ENCODE results near the gene OSBP.
A peak's percentile ranks its signal among the peaks of the same experiment; 100 is the strongest.
"Not testable (repeated sequence)": the region's sequence is repeated elsewhere in the genome, so short reads cannot be mapped to it uniquely, and the experiment has no call there.

The OSBP gene, protein sequence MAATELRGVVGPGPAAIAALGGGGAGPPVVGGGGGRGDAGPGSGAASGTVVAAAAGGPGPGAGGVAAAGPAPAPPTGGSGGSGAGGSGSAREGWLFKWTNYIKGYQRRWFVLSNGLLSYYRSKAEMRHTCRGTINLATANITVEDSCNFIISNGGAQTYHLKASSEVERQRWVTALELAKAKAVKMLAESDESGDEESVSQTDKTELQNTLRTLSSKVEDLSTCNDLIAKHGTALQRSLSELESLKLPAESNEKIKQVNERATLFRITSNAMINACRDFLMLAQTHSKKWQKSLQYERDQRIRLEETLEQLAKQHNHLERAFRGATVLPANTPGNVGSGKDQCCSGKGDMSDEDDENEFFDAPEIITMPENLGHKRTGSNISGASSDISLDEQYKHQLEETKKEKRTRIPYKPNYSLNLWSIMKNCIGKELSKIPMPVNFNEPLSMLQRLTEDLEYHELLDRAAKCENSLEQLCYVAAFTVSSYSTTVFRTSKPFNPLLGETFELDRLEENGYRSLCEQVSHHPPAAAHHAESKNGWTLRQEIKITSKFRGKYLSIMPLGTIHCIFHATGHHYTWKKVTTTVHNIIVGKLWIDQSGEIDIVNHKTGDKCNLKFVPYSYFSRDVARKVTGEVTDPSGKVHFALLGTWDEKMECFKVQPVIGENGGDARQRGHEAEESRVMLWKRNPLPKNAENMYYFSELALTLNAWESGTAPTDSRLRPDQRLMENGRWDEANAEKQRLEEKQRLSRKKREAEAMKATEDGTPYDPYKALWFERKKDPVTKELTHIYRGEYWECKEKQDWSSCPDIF

DNA sequence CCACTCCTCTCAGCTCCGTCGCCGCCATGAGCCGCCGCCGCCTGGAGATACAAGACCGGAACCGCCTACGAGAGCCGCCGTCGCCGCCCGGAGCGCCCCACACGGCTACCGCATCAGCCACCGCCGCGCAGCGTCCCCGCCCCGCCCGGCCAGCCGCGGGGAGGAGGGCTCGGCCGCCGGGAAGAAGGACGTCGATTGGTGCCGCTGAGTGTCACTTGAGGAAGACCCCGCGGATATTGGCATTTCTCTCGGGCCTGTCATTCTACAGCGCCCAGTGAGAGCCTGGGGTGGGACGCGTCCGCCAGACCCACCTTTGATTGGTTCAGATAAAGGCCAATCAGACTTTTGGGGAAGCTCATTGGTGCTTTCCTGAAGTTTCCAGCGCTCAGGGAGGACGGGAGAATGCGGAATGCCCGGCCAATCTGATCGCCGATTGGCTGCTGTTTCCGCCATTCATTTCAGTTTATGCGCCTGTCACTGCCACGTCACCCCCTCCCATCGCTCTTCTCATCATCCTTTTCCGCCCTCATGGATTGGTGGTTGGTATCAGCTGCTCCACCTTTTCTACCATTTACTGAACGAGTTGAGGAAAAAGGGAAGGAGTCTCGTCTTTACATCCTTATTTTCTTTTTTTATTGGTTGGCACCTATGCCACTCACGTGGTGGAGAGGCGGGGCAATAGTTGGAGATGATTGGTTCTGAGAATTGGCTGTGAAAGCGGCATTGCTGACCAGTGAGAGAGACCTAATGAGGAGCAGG, at the start of gene OSBP:
OSBP (minus strand) TSS at position 138 of the 759 bp plus-strand sequence; CDS start at position 28, 110 bp downstream.
- peak; percentile 91 to 98 for DNase-seq (ENCODE audit: low read depth in 1 of 2, low spot score in 1 of 2)

- no peak for DNase-seq (ENCODE audit: low read depth in 1 of 2, low spot score in 1 of 2)
Measured at GRCh38 chr11:59660621-59661020, 45.0 kb upstream of the OSBP start.

DNA sequence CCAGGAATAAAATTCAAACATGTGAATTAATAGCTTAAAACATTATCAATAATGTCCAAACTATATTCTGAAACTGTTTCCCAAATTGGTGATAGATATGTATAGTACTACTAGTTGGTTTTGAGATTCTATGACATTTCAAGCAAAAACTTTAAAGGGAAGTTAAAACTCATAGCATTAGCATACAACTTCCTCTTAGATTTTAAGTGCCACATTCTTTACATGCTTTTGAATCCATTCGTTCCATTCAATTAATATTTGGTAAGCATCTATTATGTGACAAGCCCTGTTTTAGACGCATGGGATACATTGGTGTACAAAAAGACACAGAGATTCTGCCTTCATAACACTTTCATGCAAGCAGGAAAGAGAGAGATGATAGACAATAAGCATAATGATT, 44.4 kb upstream of the OSBP start:
- no peak for DNase-seq (ENCODE audit: low read depth in 1 of 2, low spot score in 1 of 2)

GRCh38 chr11:59658036-59658435, 42.5 kb upstream of the OSBP start:
- DNase-seq (ENCODE audit: low read depth in 1 of 2, low spot score in 1 of 2), result no peak

- no peak for DNase-seq (ENCODE audit: low read depth in 1 of 2, low spot score in 1 of 2)
Measured at GRCh38 chr11:59654893-59655292, 39.3 kb upstream of the OSBP start.

- no peak for DNase-seq (ENCODE audit: low read depth in 1 of 2, low spot score in 1 of 2)
Measured at GRCh38 chr11:59647245-59647980, 31.8 kb upstream of the OSBP start.

- no peak for DNase-seq (ENCODE audit: low read depth in 1 of 2, low spot score in 1 of 2)
Measured at GRCh38 chr11:59644528-59644927, 29.0 kb upstream of the OSBP start.

- no peak for DNase-seq (ENCODE audit: low read depth in 1 of 2, low spot score in 1 of 2)
Measured at GRCh38 chr11:59643390-59643789, 27.8 kb upstream of the OSBP start.

DNA sequence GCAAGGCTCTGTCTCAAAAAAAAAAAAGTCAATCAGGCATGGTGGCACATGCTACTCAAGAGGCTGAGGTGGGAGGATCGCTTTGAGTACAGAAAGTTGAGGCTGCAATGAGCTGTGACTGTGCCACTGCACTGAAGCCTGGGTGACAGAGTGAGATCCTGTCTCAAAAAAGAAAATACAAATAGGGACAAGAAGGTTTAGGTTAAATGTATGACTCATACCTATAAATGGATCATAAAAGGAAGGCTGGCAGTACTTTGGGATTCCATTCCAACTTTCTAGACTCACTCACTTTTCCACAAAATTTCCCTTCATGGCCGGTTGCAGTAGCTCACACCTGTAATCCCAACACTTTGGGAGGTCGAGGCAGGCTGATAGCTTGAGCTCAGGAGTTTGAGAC, 25.6 kb upstream of the OSBP start:
- DNase-seq (ENCODE audit: low read depth in 1 of 2, low spot score in 1 of 2), result no peak

GRCh38 chr11:59630493-59630892, 14.9 kb upstream of the OSBP start:
- DNase-seq (ENCODE audit: low read depth in 1 of 2, low spot score in 1 of 2), result no peak

DNA sequence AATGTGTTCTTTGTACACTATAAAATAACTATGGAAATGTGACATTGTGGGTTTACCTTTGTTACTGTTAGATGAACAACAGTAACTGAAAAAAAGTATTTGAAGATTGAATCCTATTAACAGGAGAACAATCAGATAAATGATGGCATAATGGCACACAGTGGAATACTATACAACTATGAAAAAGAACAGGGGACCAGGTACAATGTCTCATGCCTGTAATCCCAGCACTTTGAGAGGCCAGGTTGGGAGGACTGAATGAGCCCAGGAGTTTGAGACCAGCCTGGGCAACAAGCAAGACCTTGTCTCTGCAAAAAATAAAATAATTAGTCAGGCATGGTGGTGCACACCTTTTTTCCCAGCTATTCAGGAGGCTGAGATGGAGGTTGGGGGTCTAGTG, 14.4 kb upstream of the OSBP start:
- DNase-seq (ENCODE audit: low read depth in 1 of 2, low spot score in 1 of 2), result no peak

DNA sequence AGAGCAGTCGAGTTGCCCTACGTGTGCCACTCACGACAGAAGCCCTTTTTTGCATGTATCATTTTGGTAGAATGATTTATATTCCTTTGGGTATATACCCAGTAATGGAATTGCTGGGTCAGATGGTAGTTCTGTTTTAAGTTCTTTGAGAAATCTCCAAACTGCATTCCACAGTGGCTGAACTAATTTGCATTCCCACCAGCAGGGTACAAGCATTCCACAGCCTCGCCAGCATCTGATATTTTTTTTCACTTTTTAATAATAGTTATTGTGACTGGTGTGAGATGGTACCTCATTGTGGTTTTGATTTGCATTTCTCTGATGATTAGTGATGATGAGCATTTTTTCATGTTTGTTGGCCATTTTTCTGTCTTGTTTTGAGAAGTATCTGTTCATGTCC, 11.4 kb upstream of the OSBP start:
- DNase-seq (ENCODE audit: low read depth in 1 of 2, low spot score in 1 of 2), result not testable (repeated sequence)

DNA sequence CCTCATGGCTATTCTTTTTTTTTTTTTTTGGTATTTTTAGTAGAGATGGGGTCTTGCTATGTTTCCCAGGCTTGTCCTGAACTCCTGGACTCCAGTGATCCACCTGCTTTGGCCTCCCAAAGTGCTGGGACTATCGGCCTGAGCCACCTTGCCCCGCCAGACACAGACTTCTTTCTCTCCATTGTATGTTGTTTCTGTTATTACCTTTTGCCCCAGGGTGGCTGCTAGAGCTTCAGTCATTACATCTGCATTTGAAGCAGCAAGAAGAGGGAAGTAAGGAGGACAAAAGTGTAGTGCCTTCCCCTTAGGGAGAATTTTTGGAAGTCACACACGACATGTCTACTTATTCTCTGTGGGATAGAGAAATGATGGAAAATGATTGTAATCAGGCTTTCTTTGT, 10.1 kb upstream of the OSBP start:
- DNase-seq (ENCODE audit: low read depth in 1 of 2, low spot score in 1 of 2), result no peak

- no peak for DNase-seq (ENCODE audit: low read depth in 1 of 2, low spot score in 1 of 2)
Measured at GRCh38 chr11:59617876-59618275, 2.3 kb upstream of the OSBP start.

GRCh38 chr11:59616396-59616982, 915 bp upstream of the OSBP start:
- no peak for DNase-seq (ENCODE audit: low read depth in 1 of 2, low spot score in 1 of 2)

DNA sequence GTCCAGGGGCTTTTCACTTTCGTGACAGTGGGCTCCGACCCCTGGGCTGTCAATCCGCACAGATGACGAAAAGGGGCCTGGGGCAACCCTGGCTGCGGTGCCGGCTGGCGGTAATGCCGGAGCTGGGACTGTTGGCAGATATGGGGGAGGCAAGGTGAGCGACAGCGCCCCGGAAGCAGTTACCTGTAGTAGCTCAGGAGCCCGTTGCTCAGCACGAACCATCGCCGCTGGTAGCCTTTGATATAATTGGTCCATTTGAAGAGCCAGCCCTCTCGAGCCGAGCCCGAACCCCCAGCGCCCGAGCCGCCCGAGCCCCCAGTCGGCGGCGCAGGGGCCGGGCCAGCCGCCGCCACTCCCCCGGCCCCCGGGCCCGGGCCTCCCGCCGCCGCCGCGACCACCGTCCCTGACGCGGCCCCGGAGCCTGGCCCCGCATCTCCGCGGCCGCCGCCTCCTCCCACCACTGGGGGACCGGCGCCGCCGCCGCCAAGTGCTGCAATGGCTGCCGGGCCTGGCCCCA, 396 bp downstream of the OSBP start:
- peak; percentile 35 to 46 for DNase-seq (ENCODE audit: low read depth in 1 of 2, low spot score in 1 of 2)

- no peak for DNase-seq (ENCODE audit: low read depth in 1 of 2, low spot score in 1 of 2)
Measured at GRCh38 chr11:59614277-59615119, 1.1 kb downstream of the OSBP start.

DNA sequence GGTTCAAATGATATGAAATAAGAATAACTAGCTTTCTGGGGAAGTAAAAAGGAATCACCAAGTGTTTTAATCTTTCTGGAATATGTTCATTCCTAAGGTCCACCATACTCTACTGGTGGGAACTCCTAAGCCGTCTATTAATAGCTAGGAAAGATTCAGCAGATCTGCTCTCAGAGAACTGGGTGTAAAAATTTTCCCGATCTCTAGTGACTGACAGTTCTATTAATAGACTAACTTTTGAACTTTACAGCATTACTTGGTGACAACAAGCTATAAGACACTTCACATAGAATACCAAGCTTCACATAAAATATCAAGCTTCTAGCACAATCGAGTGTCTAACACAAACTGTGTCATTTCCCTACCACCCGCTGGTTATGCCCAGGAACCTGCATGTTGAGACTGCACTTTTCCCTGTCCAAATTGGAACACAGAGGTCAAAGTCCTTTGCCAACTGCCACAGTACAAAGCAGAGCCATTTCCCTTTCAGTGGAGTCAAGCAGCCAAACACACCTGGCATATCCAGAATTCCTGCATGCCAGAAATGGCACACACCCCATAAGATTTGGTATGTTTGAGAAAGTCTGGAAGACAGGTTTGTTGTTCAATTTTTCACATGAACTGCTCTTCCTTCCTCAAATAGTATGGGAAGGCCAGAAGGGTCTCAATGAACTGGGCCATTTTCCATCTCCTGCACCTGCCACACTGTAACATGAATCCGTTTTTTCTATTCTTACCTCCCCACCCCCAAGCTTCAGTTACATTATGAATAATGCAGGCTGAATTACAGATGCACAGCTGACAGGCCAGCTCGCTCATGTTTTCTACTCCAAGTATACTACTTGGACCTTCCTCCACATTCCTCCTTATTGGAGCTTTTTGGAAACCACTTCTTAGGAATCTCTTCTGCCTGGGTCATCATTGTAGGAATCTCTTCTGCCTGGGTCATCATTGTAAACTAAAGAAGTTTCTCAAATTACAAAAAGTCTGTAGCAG, 3.7 kb downstream of the OSBP start:
- no peak for DNase-seq (ENCODE audit: low read depth in 1 of 2, low spot score in 1 of 2)

Data from activated CD4-positive, alpha-beta T cell treated with anti-CD3 and anti-CD28 coated beads, Interleukin-2, amount 50 U/mL, for 24 hours (primary cell).